Stimulated activated CD4-positive, alpha-beta T cell treated with anti-CD3 and anti-CD28 coated beads, Interleukin-15, amount 100 ng/mL, for 1 hour (primary cell): Measurements from ENCODE around the gene ZBTB7B.

Source experiments
- DNase-seq, 2 donors: peaks; one replicate each; pipeline ENCODE4 v3.0.0-alpha.2; 2020; ENCODE audit warnings: low read depth in 1 of 2, low spot score in 1 of 2

The ZBTB7B gene

GRCh38 chr1:155015527-155016230, 13.1 kb downstream of the ZBTB7B start:
- no peak for DNase-seq

GRCh38 chr1:155016231-155016831, 13.7 kb downstream of the ZBTB7B start:
- no peak for DNase-seq

- peak; percentile 82 to 92 for DNase-seq
Measured at GRCh38 chr1:155017041-155017945, 14.7 kb downstream of the ZBTB7B start.

GRCh38 chr1:155017946-155018316, 15.3 kb downstream of the ZBTB7B start:
- DNase-seq = no peak

- DNase-seq = no peak
Measured at GRCh38 chr1:155018617-155019348, 16.2 kb downstream of the ZBTB7B start.

GRCh38 chr1:155019377-155020245, 17.0 kb downstream of the ZBTB7B start:
- DNase-seq = no peak

- DNase-seq = no peak
Measured at GRCh38 chr1:155022136-155022926, 19.7 kb downstream of the ZBTB7B start.

GRCh38 chr1:155022927-155023236, 20.3 kb downstream of the ZBTB7B start:
- no peak for DNase-seq

GRCh38 chr1:155023627-155024026, 21.0 kb downstream of the ZBTB7B start:
- DNase-seq = no peak

- DNase-seq = no peak
Measured at GRCh38 chr1:155024315-155024714, 21.7 kb downstream of the ZBTB7B start.

GRCh38 chr1:155026154-155026553, 23.6 kb downstream of the ZBTB7B start:
- DNase-seq = no peak

- no peak for DNase-seq
Measured at GRCh38 chr1:155026588-155026987, 24.0 kb downstream of the ZBTB7B start.

- DNase-seq = no peak
Measured at GRCh38 chr1:155029513-155030242, 27.1 kb downstream of the ZBTB7B start.

GRCh38 chr1:155030243-155030795, 27.7 kb downstream of the ZBTB7B start:
- no peak for DNase-seq

GRCh38 chr1:155030899-155031298, 28.3 kb downstream of the ZBTB7B start:
- no peak for DNase-seq

GRCh38 chr1:155032886-155033285, 30.3 kb downstream of the ZBTB7B start:
- no peak for DNase-seq

GRCh38 chr1:155033524-155033923, 30.9 kb downstream of the ZBTB7B start, which contains the start of the genes DCST1 and DCST2:
TSS of gene DCST1 (plus strand) at chr1:155033824. CDS start at chr1:155034037, 213 bp downstream.
TSS of gene DCST2 (minus strand) at chr1:155033781. CDS start at chr1:155033701, 80 bp downstream.
- DNase-seq = no peak
